MM.1S (cell line): ENCODE data around the gene MICAL2.

Source experiments
- EZH2 ChIP-seq: fragments of 300-600 bp; sonication (generic); optimal IDR thresholded peaks from 2 replicates; pipeline ENCODE3; 2017; ENCODE audit warnings: low read depth, mild to moderate bottlenecking, antibody characterized with exemption, low read length, mixed read lengths
- EZH2phosphoT487 ChIP-seq: fragments of 300-600 bp; sonication (generic); IDR thresholded peaks from 2 replicates; pipeline ENCODE4 v1.6.1; 2018; ENCODE audit warnings: antibody characterized with exemption, low read length
- TF ChIP-seq, protein P1 (sequence below): fragments of 300-600 bp; sonication (generic); IDR thresholded peaks from 2 replicates; pipeline ENCODE4 v1.5.1; 2016; ENCODE audit warnings: antibody characterized with exemption, low read length, mixed read lengths

DNA sequence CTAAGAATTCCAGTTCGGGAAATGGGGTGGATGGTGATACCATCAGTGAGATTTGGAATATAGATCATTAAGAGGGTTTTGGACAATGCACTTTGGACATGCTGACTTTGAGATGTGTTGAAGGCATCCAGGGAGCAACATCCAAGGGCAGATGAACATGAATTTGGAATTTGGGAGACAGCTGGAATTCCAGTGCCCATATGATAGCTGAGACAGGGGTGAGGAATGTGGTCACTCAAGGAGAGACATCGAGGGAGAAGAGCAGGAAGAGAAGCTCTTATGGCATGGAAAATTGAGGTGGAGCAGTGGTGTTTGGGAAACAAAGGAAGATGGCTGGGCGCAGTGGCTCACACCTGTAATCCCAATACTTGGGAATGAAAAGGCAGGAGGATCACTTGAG is 11.8 kb upstream of the MICAL2 start:
- TF ChIP-seq EZH2phosphoT487 (no peak), EZH2 (no peak)
- TF ChIP-seq, protein P1, sequence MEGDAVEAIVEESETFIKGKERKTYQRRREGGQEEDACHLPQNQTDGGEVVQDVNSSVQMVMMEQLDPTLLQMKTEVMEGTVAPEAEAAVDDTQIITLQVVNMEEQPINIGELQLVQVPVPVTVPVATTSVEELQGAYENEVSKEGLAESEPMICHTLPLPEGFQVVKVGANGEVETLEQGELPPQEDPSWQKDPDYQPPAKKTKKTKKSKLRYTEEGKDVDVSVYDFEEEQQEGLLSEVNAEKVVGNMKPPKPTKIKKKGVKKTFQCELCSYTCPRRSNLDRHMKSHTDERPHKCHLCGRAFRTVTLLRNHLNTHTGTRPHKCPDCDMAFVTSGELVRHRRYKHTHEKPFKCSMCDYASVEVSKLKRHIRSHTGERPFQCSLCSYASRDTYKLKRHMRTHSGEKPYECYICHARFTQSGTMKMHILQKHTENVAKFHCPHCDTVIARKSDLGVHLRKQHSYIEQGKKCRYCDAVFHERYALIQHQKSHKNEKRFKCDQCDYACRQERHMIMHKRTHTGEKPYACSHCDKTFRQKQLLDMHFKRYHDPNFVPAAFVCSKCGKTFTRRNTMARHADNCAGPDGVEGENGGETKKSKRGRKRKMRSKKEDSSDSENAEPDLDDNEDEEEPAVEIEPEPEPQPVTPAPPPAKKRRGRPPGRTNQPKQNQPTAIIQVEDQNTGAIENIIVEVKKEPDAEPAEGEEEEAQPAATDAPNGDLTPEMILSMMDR: no peak
